Embryonic facial prominence (tissue), 1 donor: ENCODE measurements around the gene WIPI1.
"Not testable (repeated sequence)": the region's sequence is repeated elsewhere in the genome, so short reads cannot be mapped to it uniquely, and the experiment has no call there.

ENCODE experiments used
- DNase-seq: peaks from one replicate; pipeline ENCODE4 v3.0.0-alpha.2; 2016; ENCODE audit errors: extremely low spot score

The WIPI1 gene

DNA sequence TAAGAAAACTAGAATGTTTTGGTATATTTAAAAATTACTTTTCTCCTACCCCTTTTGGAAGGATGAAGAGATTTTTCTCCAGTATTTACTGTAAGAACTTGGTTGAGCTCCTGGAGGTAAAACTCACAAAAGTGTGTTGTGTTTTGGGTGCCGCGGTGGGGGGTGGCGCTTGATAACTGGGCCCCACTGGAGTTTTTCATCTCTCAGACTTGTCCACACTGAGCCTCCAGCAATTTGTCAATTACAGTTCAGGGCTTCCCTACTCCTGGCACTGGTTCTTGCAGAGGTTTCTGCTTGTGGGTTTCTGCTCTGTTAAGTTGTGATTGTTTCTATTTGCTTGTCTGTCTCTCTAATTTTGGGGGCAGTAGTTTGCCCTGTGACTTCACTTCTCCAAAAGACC is 40.0 kb downstream of the WIPI1 start:
- DNase-seq: no peak

DNA sequence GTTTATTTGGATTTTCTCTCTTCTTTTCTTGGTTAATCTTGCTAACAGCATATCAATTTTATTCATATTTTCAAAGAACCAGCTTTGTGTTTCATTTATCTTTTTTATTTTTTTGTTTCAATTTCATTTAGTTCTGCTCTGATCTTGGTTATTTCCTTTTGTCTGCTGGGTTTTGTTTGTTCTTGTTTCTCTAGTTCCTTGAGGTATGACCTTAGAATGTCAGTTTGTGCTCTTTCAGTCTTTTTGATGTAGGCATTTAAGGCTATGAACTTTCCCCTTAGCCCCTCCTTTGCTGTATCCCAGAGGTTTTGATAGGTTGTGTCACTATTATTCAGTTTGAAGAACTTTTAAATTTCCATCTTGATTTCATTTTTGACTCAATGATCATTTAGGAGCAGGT is 42.4 kb downstream of the WIPI1 start:
- not testable (repeated sequence) for DNase-seq

DNA sequence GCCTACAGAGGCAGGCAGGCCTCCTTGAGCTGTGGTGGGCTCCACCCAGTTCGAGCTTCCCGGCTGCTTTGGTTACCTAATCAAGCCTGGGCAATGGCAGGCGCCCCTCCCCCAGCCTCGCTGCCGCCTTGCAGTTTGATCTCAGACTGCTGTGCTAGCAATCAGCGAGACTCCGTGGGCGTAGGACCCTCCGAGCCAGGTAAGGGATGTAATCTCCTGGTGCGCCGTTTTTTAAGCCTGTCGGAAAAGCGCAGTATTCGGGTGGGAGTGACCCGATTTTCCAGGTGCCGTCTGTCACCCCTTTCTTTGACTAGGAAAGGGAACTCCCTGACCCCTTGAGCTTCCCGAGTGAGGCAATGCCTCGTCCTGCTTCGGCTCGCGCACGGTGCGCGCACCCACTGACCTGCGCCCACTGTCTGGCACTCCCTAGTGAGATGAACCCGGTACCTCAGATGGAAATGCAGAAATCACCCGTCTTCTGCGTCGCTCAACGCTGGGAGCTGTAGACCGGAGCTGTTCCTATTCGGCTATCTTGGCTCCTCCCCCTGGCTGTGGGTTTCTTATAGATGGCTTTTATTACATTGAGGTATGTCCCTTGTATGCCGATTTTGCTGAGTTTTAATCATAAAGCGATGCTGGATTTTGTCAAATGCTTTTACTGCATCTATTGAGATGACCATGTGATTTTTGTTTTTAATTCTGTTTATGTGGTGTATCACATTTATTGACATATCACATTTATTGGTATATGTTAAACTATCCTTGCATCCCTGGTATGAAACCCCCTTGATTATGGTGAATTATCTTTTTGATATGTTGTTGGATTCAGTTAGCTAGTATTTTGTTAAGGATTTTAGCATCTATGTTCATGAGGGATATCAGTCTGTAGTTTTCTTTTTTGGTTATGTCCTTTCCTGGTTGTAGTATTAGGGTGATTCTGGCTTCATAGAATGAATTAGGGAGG is 43.4 kb downstream of the WIPI1 start:
- not testable (repeated sequence) for DNase-seq

DNA sequence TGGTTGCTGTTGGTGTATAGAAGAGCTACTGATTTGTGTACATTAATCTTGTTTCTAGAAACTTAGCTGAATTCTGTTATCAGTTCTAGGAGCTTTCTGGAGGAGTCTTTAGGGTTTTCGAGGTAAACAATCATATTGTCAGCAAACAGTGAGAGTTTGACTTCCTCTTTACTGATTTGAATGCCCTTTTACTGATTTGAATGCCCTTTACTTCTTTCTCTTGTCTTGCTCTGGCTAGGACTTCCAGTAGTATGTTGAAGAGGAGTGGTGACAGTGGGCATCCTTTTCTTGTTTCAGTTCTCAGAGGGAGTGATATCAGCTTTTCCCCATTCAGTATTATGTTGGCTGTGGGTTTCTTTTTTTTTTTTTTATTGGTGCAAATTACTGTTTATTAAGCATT is 49.6 kb downstream of the WIPI1 start:
- DNase-seq: not testable (repeated sequence)

DNA sequence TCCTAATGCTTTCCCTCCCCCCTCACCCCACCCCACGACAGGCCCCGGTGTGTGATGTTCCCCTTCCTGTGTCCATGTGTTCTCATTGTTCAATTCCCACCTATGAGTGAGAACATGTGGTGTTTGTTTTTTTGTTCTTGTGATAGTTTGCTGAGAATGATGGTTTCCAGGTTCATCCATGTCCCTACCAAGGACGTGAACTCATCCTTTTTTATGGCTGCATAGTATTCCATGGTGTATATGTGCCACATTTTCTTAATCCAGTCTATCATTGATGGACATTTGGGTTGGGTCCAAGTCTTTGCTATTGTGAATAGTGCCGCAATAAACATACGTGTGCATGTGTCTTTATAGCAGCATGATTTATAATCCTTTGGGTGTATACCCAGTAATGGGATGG is 53.5 kb downstream of the WIPI1 start:
- DNase-seq: not testable (repeated sequence)

DNA sequence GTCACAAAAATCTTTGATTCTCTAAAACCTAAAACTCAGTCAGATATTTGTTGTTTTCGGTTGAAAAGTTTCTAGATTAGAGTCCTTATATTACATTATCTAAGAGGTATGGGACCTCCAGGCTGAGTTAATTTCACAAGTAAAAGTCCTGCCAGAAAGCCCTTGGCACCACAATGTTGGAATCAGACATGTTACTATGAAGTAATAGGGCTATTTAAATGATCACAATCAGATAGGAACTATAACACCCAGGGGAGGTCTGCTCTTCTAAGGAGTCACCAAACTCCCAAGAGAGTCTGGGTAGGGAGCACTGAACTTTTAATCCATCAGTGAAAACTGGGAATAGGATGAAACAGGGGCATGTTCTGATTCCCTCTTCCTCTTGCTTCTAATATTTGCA is 54.2 kb downstream of the WIPI1 start:
- DNase-seq: no peak

DNA sequence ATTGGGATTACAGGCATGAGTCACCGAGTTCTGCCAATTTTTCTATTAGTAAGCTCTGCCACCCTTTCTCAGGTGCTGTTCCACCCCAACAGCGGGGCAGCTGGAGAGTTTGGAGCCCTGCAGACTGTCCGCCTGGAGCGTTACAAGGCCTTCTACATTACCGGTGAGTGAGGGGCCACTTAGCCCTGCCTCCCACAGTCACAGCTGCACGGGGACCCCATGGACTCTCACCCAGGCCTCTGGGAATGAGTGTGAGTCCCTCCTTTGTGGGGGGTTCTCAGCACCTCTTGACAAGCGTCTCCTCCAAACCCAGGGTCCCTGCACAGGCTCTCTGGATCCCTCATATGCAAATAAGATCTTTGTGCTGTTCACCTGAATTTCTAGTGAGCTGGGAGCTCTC is 56.0 kb downstream of the WIPI1 start:
- DNase-seq: no peak

DNA sequence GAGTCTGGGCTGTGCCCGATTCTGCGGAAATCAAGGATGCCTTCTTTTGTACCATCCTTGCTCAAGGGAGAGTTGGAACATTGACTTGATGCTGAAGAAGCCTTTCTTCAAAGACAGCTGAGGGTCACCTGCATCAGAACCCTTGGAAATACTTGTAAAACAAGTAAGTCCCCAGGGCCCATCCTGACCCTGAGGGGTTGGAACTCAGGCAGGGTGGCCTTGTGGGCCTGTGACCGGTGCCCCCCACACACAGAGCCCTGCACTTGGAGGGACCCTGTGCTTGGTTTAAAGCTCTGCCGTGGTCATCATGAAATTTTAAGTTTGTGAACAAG is 56.9 kb downstream of the WIPI1 start:
- peak; percentile 2 for DNase-seq

DNA sequence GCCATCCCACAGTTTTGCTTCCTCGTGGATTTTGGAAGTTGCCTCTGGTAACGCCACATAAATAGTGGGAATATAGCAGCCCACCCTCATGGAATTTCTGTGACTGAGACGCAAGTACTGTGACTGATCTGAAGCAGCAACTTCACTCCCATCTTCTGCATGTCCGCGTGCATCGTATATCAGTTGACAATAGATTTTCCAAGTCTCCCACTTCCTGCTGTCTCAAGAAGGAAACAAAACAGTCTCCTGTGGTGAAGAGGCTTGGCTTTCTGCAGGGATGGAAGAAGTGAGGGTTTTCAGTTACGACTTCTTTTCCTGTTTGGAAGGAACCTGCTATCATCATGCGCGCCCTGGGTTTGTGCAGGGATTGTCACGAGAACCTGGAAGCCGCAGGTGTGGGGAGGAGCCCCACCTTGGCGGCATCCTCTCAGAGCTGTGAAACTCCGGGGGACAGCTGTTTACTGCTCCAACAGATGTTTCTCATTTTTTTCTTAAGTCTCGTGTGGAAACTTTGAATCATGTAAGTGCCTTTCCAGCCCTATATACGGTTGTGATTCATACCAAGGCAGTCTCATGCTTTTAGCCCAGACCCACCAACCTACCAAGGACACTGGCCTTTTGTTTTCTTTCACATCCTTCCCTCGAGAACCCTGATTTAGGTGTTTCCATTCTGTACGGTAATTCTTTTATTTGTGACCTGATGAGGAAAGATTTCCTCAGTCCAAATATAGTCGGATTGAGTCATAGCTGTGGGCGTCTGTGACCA is 57.5 kb downstream of the WIPI1 start:
- peak; percentile 39 for DNase-seq

DNA sequence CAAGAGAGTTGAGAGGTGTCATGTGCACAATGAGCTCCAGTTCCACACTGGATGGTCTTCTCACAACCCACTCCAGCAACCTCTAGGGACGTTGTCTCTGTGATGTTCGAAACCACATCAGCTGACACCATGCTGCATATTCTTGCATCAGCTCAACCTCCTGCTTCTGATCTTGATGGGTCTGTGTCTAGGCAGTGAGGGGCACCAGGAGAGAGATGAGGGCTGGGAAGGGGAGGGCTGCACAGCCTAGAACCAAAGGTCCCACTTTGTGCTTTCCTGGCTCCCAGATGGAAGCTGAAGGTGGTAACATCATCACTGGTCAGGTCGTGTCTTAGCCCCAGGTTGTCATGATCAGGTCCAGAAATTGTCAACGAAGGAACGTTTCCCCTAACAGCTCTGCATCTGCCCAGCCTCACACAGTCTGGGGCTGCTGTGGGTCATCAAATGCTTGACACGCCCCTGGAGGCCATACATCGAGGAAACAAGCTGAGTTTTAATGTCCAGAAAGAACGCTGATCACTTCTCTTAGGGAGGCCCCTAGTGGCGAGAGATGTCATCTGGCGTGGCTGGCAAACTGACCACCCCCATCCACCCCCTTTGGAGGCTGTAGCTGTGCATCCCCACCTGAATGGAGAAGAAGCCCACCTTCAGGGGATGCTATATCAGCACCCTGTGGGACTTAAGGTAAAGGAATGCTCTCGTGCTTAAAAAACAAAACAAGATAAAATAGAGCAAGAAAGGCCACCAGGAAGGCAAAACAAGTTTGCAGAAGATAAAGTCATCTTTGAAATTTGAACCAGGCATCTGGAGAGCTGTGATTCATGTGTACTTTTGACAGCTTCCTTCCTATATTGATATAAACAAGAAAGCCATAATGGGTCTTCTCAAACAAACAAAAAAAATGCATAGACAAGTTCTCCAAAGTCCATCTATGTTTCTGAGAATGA is 58.3 kb downstream of the WIPI1 start:
- DNase-seq: no peak

DNA sequence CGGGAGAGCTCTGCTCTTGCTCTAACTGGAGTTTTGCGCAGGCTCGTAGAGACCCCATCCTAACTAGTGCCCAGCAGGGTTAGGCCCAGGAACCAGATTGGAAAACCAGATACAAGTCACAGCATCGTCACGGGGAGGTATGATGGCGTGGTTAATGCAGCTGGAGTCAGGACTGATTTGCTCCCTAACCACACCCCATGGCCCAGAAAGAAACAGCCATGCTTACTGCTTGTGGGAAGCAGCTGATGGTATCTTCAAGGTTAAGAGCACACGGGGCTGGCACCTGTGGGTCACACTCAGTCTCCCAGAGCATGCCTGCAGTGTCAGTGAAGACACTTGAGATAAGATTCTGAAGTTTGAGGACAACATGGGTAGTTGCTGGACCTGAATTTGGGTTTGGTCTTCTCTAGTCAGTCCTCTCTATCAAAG is 60.2 kb downstream of the WIPI1 start:
- DNase-seq: no peak

DNA sequence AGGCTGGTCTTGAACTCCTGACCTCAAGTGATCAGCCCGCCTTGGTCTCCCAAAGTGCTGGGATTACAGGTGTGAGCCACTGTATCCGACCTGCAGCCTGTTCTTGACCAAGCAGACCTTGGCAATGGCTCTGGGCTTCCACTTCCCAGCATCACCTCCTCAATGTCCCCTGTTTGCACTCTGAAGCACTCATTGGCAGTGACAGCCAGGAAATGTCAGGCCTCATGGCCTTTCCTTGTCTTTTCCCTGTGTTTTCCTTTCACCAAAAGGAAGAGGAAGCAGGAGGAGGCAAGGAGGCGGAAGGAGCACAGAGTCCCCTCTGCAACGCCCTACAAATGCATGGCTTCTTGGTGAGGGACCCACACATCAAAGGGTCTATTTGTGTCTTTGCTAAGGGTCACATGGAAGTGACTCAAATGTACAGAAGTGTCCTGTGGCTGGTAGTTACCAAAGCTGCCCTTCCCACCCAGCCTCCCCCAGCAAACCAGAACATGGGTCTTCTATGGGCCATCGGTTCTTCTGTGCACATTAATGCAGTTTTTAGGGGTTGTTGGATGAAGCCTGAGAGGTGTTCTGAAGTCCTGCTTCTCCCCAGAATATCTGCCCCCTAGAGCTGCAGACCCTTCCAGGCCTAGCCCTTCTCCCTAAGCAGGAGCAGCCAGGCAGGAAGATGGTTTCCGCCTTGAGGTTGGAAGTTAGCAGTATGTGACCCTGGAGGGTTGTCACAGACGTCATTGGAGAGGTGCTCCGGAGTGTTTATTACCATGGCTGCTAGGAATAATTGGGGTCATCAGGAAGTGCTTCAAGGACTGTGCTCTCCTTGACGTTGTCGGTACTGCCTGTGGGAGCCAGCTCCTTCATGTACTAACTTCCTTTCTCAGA is 60.8 kb downstream of the WIPI1 start:
- no peak for DNase-seq

DNA sequence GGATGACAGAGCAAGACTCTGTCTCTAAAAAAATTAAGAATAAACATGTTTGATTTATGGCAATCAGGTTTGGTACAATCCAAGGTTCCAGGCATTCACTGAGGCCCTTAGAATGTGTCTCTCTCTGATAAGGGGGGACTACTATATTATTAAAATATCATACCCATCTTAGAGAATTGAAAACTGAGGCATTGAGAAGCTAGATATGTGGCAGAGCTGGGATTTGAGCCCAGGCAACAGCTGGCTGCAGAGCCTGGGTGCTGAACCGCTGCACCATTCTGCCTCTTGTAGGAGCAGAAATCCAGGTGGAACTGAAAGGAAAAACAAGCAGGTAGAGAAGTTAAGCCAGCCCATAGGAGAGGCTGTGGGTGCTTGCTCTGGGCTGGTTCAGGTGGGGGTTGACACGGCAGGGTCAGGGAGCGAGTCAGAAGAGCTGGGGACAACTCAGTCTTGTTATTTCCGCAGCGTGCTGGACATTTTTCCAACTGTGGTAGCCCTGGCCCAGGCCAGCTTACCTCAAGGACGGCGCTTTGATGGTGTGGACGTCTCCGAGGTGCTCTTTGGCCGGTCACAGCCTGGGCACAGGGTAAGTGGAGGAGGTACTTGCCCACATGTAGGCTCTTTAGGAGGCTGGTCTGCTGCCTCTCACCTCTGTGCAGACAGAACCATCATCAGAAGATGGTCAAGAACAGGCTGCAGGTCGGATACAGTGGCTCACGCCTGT is 62.5 kb downstream of the WIPI1 start:
- no peak for DNase-seq

DNA sequence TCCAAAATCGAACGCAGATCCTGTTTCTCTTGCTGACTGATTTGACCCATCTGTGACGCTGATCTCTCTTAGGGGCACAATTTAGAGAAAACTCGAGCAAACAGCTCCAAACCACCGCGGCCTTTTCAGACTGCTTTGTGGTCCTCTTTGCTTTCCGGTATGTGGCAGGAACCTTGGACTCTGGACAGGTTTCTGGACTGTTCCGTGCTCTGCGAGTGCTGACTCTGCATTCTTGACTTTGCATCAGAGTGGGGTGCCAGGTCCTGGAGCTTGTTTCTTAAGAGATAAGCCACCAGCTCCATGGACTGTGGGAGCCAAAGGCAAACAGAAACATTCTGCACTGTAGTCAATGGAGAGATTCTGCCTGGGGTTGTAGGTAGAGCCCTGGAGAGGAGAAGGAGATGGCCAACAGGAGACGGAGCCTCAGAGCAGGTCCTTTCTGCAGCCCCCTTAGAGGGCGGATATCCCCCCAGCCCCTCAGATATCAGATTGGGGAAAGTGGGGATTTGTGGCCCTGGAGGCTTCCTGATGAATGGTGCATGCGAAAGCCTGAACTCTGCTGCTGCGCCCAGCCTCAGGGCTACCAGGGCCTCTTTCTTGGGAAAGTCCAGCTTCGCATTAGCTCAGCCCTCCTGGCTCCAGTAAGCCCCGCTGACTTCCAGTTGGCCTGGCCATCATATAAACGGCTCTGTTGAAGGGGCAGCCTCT is 65.6 kb downstream of the WIPI1 start:
- DNase-seq: no peak

DNA sequence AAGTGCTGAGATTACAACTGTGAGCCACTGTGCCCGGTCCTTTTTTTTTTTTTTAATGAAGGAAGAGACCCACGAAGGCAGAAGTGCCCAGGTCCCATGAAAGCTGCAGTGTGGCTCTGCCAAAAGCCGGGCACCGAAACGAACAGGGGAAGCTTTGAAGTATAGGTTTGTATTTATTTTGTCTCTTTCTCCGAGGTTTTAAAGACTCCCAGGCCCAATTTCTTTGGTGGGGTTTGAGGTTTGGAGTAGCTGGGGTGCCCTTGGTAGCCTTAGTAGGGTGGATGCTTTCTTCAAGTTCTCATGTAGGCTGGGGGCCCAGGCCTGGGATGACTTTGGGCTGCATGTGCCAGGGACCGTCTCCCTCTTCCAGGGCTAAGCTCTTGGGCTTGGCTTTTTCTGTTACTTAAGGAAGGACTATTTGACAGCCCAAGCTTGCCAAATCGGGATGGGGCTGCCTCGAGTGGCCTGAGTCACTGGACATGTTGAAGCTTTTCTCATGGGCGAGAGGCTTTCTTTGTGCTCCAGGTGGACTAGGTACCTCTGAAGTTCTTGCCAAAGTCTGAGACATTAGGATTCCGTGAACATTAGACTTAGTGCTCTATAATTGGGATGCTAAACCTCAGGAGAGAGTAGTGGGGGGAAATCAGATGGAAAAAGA is 66.3 kb downstream of the WIPI1 start:
- no peak for DNase-seq

DNA sequence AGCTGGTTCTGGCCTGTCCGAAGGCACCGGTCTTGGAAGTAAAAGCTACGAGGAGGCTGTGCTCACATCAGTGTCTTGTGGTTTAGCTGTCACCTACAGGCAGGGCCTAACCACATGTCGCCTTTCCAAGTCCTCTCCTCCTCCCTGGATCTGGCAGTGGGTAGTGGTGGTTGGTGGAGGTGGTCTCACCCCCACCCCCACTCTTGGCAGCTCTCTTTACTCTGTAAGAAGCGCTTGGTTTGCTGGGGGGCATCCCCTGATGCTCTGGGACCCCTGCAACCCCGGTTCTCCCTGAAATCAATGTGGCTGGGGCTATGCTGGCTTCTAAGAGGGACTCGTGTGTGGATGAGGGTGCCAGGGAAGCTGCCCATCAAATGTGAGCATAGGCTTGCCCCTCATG is 68.3 kb downstream of the WIPI1 start:
- DNase-seq: no peak

DNA sequence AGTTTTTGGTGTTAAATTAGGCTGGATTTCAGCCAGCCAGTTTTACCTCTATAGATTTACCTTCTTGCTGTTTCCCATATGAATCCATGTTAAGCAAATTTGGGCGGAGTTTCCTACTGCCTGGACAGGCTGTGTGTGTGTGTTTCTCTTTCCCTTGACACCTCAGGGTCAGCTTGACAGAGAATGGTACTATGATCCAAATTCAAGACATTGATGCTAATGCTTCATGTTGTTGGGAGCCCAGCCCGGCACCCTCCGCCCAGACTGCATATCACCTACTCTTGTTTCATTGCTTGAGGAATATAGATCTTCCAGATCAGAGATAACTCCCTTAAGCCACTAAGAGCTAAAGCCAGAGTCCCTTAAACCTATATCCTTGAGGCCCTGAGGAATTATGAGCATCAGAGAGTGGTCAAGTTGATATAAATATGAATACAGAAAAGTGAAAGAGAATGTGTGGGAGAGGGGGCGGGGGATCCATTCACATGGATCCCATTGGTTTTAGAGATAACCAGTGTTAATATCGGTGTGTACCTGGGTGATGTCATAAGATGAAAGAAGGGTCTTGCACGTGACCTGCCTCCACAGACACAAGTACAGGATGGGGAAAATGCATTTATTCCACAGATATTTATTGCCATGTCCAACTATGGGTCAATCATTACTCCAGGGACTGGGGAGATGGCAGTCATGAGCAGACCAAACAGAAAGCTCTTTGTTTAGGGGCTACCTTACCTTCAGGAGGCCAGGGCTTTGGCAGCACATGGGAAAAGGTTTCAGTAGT is 69.7 kb downstream of the WIPI1 start:
- DNase-seq: no peak
